Testis (tissue), 2 donors: ENCODE measurements around the gene EXOC2.

ENCODE experiments used
- CTCF ChIP-seq, 3 experiments: fragments of 450-650 bp in 2 of 3; fragments of 200-600 bp in 1 of 3; sonication (generic) in 1 of 3; IDR thresholded peaks; one replicate each; pipeline ENCODE4 v1.5.1; 2016 to 2019; ENCODE audit warnings: antibody characterized with exemption in 3 of 3, mild to moderate bottlenecking in 2 of 3, moderate library complexity in 1 of 3
- POLR2A ChIP-seq: fragments of 450-650 bp; IDR thresholded peaks from one replicate; pipeline ENCODE4 v1.6.1; 2017; ENCODE audit warnings: antibody characterized with exemption, mild to moderate bottlenecking, moderate library complexity

GRCh38 chr6:606829-607379 is 86.0 kb downstream of the EXOC2 start:
- TF ChIP-seq CTCF (IDR thresholded peaks at IDR 0.05), result no peak
- TF ChIP-seq POLR2A, result no peak
